Ascending aorta (tissue), 2 donors: ENCODE data around the gene EFNA2. TPM values are rescaled to one million over a fixed set of nuclear protein-coding genes. Genes with fewer than 3 reads are reported as not detected.

Experiments used
- DNase-seq, 2 donors: peaks; one replicate each; pipeline ENCODE4 v3.0.0-alpha.2; 2019; ENCODE audit warnings: low spot score in 2 of 2
- H3K27ac ChIP-seq, 2 donors: fragments of 200-600 bp; sonication (generic); one replicate each; pipeline ENCODE4 v1.5.1; 2016 to 2017; ENCODE audit warnings: mild to moderate bottlenecking in 1 of 2
- H3K27me3 ChIP-seq: fragments of 200-600 bp; sonication (generic); one replicate; pipeline ENCODE4 v1.5.1; 2017
- H3K36me3 ChIP-seq, 2 donors: fragments of 200-600 bp; sonication (generic); one replicate each; pipeline ENCODE4 v1.5.1; 2016
- H3K4me1 ChIP-seq, 2 donors: fragments of 200-600 bp; sonication (generic); one replicate each; pipeline ENCODE4 v1.5.1; 2016 to 2017; ENCODE audit warnings: mild to moderate bottlenecking in 1 of 2
- H3K4me3 ChIP-seq, 2 donors: fragments of 200-600 bp; sonication (generic); one replicate each; pipeline ENCODE4 v1.5.1; 2016 to 2017; ENCODE audit warnings: mild to moderate bottlenecking in 1 of 2
- H3K9me3 ChIP-seq, 2 donors: fragments of 200-600 bp; sonication (generic); one replicate each; pipeline ENCODE4 v1.5.1; 2016
- intact Hi-C: fragments of 100-400 bp; cut with DNase I; formaldehyde crosslinking; loops from one replicate; pipeline ENCODE4 v1.15.1; 2023
- total RNA-seq: library from RNA; depleted of rRNA; stranded (reverse); fragments of >200 nt; gene quantifications from one replicate; pipeline ENCODE4 v1.1.0, GENCODE V29; 2016
- TF ChIP-seq, protein P1 (sequence below), 3 experiments: fragments of 200-600 bp in 2 of 3; fragments of 450-650 bp in 1 of 3; sonication (generic) in 2 of 3; IDR thresholded peaks; one replicate each; pipeline ENCODE4 v1.5.1; 2016 to 2019; ENCODE audit warnings: antibody characterized with exemption in 3 of 3, mild to moderate bottlenecking in 1 of 3, moderate library complexity in 1 of 3

Gene EFNA2
- total RNA-seq, 1 donor from 2014 or later = not detected

DNA sequence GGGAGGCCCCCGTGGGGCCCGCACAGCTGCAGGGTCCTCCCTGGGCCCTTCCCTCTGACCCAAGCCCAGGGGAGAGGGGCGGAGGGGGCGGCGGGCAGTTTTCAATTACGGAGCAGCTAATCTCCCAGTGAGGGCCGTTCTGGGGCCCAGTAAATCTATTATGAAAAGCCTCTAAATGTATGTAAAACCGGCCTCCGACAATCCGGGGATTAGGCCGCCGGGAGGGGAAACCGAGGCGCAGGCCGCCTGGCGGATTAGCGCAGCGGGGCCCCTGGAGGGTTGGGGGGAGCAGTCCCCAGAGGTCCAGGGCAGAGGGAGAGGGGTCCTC is 25.1 kb downstream of the EFNA2 start:
- TF ChIP-seq, protein P1, sequence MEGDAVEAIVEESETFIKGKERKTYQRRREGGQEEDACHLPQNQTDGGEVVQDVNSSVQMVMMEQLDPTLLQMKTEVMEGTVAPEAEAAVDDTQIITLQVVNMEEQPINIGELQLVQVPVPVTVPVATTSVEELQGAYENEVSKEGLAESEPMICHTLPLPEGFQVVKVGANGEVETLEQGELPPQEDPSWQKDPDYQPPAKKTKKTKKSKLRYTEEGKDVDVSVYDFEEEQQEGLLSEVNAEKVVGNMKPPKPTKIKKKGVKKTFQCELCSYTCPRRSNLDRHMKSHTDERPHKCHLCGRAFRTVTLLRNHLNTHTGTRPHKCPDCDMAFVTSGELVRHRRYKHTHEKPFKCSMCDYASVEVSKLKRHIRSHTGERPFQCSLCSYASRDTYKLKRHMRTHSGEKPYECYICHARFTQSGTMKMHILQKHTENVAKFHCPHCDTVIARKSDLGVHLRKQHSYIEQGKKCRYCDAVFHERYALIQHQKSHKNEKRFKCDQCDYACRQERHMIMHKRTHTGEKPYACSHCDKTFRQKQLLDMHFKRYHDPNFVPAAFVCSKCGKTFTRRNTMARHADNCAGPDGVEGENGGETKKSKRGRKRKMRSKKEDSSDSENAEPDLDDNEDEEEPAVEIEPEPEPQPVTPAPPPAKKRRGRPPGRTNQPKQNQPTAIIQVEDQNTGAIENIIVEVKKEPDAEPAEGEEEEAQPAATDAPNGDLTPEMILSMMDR (IDR thresholded peaks at IDR 0.05) = no peak
- Histone ChIP-seq H3K4me3 (no peak overlapping the region), H3K9me3 (no peaks in the 10 kb centered on the region), H3K36me3 (no peaks in the 10 kb centered on the region), H3K27me3 (peaks cover 7% of the 10 kb centered on the region), H3K4me1 (no peaks in the 10 kb centered on the region), H3K27ac (no peak overlapping the region)
- intact Hi-C loops = no loop called here
- no peak for DNase-seq

- Histone ChIP-seq H3K4me1 (no peaks in the 10 kb centered on the region), H3K9me3 (no peaks in the 10 kb centered on the region), H3K27ac (no peak overlapping the region), H3K4me3 (no peak overlapping the region), H3K36me3 (no peaks in the 10 kb centered on the region), H3K27me3 (peaks cover 8% of the 10 kb centered on the region)
- TF ChIP-seq, protein P1 (IDR thresholded peaks at IDR 0.05) = no peak
- DNase-seq = no peak
- intact Hi-C loops = no loop called here
Measured at GRCh38 chr19:1311543-1312091, 25.9 kb downstream of the EFNA2 start.

DNA sequence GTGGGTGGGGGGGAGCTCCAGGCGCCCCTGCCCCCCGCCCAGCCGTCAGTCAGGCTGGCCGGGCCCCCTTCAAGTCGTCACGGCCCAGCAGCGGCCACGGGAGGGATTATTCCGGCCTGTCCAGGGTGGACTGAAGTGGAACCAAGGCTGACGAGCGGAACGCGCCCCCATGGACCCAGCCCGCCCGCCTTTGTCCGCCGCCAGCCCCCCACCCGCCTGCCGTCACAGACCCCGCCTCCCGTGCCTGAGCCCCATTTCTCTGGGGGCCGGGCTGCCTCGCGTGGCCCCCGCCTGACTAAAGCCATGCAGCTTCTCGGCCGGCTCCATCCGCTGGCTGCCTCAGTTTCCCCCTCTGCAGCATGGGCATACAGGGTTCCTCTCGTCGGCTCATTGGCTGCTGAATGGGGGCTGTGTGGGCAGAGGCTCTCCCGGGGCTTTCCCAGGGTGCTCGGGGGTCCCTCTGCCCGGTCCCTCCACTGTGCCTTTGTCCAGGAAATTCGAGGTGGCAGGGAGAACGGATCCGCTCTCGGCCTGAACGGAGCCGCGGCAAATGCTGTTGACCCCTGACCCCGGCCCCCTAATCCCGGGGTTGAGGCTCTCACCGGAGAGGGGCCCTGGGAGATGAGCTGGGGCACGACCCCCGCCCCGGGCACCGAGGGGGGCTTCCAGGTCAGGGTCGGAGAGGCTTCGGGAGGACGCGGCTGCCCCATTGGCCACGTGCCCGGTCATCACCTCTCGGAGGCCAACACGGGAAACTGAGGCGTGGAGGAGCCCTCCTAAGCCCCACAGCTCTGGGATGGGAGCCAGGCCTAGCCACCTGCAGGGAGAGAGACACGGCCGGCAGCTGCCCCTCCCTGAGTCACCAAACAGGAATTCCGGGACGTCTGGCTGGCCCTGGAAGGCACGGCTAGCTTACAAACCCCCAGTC is 27.4 kb downstream of the EFNA2 start:
- no peaks in the 10 kb centered on the region for H3K36me3 ChIP-seq
- H3K4me3 ChIP-seq = no peak overlapping the region
- no peak overlapping the region for H3K27ac ChIP-seq
- H3K27me3 ChIP-seq = peaks cover 8% of the 10 kb centered on the region
- no peaks in the 10 kb centered on the region for H3K4me1 ChIP-seq
- TF ChIP-seq, protein P1 (IDR thresholded peaks at IDR 0.05) = no peak
- DNase-seq = no peak
- no peaks in the 10 kb centered on the region for H3K9me3 ChIP-seq
- intact Hi-C loops = no loop called here

- no peak for DNase-seq
- Histone ChIP-seq H3K27ac (no peak overlapping the region), H3K4me3 (no peak overlapping the region), H3K4me1 (no peaks in the 10 kb centered on the region), H3K9me3 (no peaks in the 10 kb centered on the region), H3K27me3 (peaks cover 8% of the 10 kb centered on the region), H3K36me3 (no peaks in the 10 kb centered on the region)
- intact Hi-C loops = no loop called here
- TF ChIP-seq, protein P1 (IDR thresholded peaks at IDR 0.05) = no peak
Measured at GRCh38 chr19:1313695-1314613, 28.3 kb downstream of the EFNA2 start.

GRCh38 chr19:1315470-1316166 is 29.9 kb downstream of the EFNA2 start:
- intact Hi-C loops = loop anchor here (5.0 kb wide), 1 partner anchor 47 kb away; no protein-coding TSS in a partner anchor
- H3K27me3 ChIP-seq = peaks cover 8% of the 10 kb centered on the region

More at GRCh38 chr19:1315470-1316166, 29.9 kb downstream of the EFNA2 start:
- Histone ChIP-seq H3K36me3 (no peaks in the 10 kb centered on the region), H3K9me3 (no peaks in the 10 kb centered on the region), H3K4me3 (peak overlapping the region in 1 of 2 donors; percentile 43), H3K27ac (no peak overlapping the region), H3K4me1 (no peaks in the 10 kb centered on the region)
- TF ChIP-seq, protein P1 (IDR thresholded peaks at IDR 0.05) = peak; percentile 34 to 69 (median 50)
- DNase-seq = no peak
